ENCODE results near the gene HSDL1. TPM values are rescaled to one million over a fixed set of nuclear protein-coding genes. Genes with fewer than 3 reads are reported as not detected.

Gene HSDL1
- total and polyA plus RNA-seq, 4 donors: 3.0 to 9.6 (median 5.3) TPM

GRCh38 chr16:84131117-84131516 is 13.9 kb downstream of the HSDL1 start:
- no peak overlapping the region for H3K9ac ChIP-seq (ENCODE audit: low read depth in 1 of 2, low read length in 2 of 2)
- H3K27me3 ChIP-seq (ENCODE audit: control insufficient read depth in 4 of 4, insufficient read depth in 4 of 4, low read length in 3 of 4): no peaks in the 10 kb centered on the region
- TF ChIP-seq FOXA2 (IDR thresholded peaks at IDR 0.05) (no peak), ZBTB33 (IDR thresholded peaks at IDR 0.05) (no peak), RXRA (IDR thresholded peaks at IDR 0.05) (no peak), ATF3 (IDR thresholded peaks at IDR 0.05) (no peak), TAF1 (conservative IDR thresholded peaks at IDR 0.05) (no peak), EGR1 (IDR thresholded peaks at IDR 0.05; ENCODE audit: low read depth in 2 of 2) (no peak), GABPA (IDR thresholded peaks at IDR 0.05 in 1 of 2, conservative IDR thresholded peaks at IDR 0.05 in 1 of 2) (no peak), MAX (IDR thresholded peaks at IDR 0.05) (no peak), HNF4A (conservative IDR thresholded peaks at IDR 0.05) (no peak), CTCF (IDR thresholded peaks at IDR 0.05; ENCODE audit: low read depth, low read length, missing input control) (no peak), NR2F2 (IDR thresholded peaks at IDR 0.05) (no peak), HNF4G (IDR thresholded peaks at IDR 0.05) (no peak), JUND (IDR thresholded peaks at IDR 0.05) (no peak), RAD21 (IDR thresholded peaks at IDR 0.05) (no peak), YY1 (IDR thresholded peaks at IDR 0.05) (no peak)
- 95% methylated on average over 5 of the region's 5 CpGs for WGBS
- DNase-seq (ENCODE audit: low spot score): no peak
- H3K36me3 ChIP-seq (ENCODE audit: control insufficient read depth in 4 of 4, insufficient read depth in 3 of 4, low read depth in 1 of 4, low read length in 3 of 4): peaks cover 0 to 17% (median 8%) of the 10 kb centered on the region in 4 donors
- H3K4me1 ChIP-seq (ENCODE audit: control insufficient read depth in 4 of 4, insufficient read depth in 4 of 4, low read length in 3 of 4): no peaks in the 10 kb centered on the region
- H3K27ac ChIP-seq (ENCODE audit: low read depth in 1 of 2, low read length in 2 of 2): no peak overlapping the region
- H3K4me3 ChIP-seq (ENCODE audit: low read depth in 1 of 3, low read length in 3 of 3): no peak overlapping the region
- H3K9me3 ChIP-seq (ENCODE audit: control insufficient read depth in 4 of 4, low read length in 3 of 4): no peaks in the 10 kb centered on the region

- Histone ChIP-seq H3K9me3 (ENCODE audit: control insufficient read depth in 4 of 4, low read length in 3 of 4) (no peaks in the 10 kb centered on the region), H3K4me1 (ENCODE audit: control insufficient read depth in 4 of 4, insufficient read depth in 4 of 4, low read length in 3 of 4) (no peaks in the 10 kb centered on the region), H3K27me3 (ENCODE audit: control insufficient read depth in 4 of 4, insufficient read depth in 4 of 4, low read length in 3 of 4) (no peaks in the 10 kb centered on the region), H3K4me3 (ENCODE audit: low read depth in 1 of 3, low read length in 3 of 3) (no peak overlapping the region), H3K27ac (ENCODE audit: low read depth in 1 of 2, low read length in 2 of 2) (no peak overlapping the region), H3K36me3 (ENCODE audit: control insufficient read depth in 4 of 4, insufficient read depth in 3 of 4, low read depth in 1 of 4, low read length in 3 of 4) (peaks cover 0 to 6% (median 3%) of the 10 kb centered on the region in 4 donors), H3K9ac (ENCODE audit: low read depth in 1 of 2, low read length in 2 of 2) (no peak overlapping the region)
- WGBS: 91% methylated on average over 7 of the region's 7 CpGs
- TF ChIP-seq GABPA (IDR thresholded peaks at IDR 0.05 in 1 of 2, conservative IDR thresholded peaks at IDR 0.05 in 1 of 2) (no peak), ZBTB33 (IDR thresholded peaks at IDR 0.05) (no peak), REST (IDR thresholded peaks at IDR 0.05) (no peak), RXRA (IDR thresholded peaks at IDR 0.05) (no peak), NR2F2 (IDR thresholded peaks at IDR 0.05) (no peak), EGR1 (IDR thresholded peaks at IDR 0.05; ENCODE audit: low read depth in 2 of 2) (no peak)
- no peak for DNase-seq (ENCODE audit: low spot score)
Measured at GRCh38 chr16:84124257-84125073, 20.5 kb downstream of the HSDL1 start.
